NAMALWA (cell line): Measurements from ENCODE around the gene ATRNL1.
"Not testable (repeated sequence)": the region's sequence is repeated elsewhere in the genome, so short reads cannot be mapped to it uniquely, and the experiment has no call there.

Source experiments
- DNase-seq: peaks from one replicate; pipeline ENCODE4 v3.0.0-alpha.2; 2015; ENCODE audit warnings: low spot score

Gene ATRNL1

GRCh38 chr10:115422624-115423023, 329.5 kb downstream of the ATRNL1 start:
- DNase-seq: no peak

- no peak for DNase-seq
Observed at GRCh38 chr10:115427611-115428010, 334.4 kb downstream of the ATRNL1 start.

GRCh38 chr10:115432188-115432819, 339.1 kb downstream of the ATRNL1 start:
- DNase-seq: peak; percentile 40

- no peak for DNase-seq
Observed at GRCh38 chr10:115436999-115437398, 343.8 kb downstream of the ATRNL1 start.

- peak; percentile 9 for DNase-seq
Observed at GRCh38 chr10:115441907-115442545, 348.9 kb downstream of the ATRNL1 start.

GRCh38 chr10:115456812-115457211, 363.6 kb downstream of the ATRNL1 start:
- no peak for DNase-seq

DNA sequence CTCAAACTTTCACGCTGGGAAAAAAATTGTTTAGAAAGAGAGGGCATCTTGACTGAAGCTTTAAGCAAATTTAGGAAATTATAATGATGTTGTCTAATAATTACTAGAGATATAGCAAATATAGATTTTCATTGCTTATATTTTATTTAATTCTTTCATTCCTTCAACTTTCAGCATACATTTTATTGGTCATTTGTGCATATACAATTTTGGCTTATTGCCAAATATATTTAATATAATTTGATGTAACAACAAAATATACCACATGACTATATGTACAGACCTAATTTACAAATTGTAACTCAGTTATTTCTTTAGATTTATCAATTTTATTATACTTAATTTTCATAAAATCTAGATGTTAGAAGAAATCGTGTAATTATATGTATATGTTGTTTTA, 390.1 kb downstream of the ATRNL1 start:
- DNase-seq: no peak

DNA sequence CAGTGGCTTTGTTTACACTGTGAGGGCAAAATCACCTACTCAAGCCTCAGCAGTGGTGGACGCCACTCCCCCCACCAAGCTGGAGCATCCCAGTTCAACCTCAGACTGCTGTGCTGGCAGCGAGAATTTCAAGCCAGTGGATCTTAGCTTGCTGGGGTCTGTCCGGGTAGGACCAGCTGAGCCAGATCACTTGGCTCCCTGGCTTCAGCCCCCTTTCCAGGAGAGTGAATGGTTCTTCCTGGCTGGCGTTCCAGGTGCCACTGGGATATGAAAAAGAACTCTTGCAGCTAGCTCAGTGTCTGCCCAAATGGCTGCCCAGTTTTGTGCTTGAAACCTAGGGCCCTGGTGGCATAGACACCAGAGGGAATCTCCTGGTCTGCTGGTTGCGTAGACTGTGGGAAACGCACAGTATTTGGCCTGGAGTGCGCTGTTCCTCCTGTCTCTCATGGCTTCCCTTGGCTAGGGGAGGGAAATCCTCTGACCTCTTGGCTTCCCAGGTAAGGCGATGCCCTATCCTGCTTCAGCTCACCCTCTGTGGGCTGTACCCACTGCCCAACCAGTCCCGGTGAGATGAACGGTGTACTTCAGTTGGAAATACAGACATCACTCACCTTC, 398.5 kb downstream of the ATRNL1 start:
- no peak for DNase-seq

DNA sequence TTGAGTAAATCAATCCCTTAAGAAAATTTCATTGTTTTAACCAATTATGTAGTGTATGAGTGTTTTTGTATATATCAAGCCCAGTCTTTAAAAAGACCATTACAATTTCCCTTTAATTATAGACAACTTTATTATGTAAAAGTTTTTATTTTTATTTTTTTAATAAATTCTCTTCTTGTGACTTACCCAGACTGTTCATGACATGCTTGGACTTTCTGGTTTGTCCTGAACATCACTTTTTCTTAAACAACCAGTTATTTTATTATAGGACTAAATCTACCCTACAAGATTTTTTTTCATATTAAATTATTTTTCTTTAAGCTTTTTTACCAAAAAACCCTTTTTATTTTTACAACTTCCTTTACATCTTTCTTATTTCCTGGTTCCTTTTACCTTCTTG, 410.4 kb downstream of the ATRNL1 start:
- no peak for DNase-seq

GRCh38 chr10:115514895-115515294, 421.7 kb downstream of the ATRNL1 start:
- no peak for DNase-seq

GRCh38 chr10:115525141-115525540, 432.0 kb downstream of the ATRNL1 start:
- DNase-seq: no peak

DNA sequence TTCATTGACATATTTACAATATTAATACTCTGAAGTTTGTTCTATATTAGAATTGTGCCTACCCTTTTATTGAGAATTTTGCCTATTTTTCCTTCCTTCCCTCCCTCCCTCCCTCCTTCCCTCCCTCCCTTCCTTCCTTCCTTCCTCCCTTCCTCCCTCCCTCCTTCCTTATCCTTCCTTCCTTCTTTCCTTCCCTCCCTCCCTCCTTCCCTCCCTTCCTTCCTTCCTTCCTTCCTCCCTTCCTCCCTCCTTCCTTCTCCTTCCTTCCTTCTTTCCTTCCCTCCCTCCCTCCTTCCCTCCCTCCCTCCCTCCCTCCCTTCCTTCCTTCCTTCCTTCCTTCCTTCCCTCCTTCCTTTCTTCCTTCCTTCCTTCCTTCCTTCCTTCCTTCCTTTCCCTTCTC, 434.5 kb downstream of the ATRNL1 start:
- DNase-seq: not testable (repeated sequence)

DNA sequence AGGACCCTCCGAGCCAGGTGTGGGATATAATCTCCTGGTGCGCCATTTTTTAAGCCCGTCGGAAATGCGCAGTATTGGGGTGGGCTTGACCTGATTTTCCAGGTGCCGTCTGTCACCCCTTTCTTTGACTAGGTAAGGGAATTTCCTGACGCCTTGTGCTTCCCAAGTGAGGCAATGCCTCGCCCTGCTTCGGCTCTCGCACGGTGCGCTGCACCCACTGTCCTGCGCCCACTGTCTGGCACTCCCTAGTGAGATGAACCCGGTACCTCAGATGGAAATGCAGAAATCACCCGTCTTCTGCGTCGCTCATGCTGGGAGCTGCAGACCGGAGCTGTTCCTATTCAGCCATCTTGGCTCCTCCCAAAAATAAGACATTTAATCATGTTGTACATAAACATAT, 443.2 kb downstream of the ATRNL1 start:
- not testable (repeated sequence) for DNase-seq

DNA sequence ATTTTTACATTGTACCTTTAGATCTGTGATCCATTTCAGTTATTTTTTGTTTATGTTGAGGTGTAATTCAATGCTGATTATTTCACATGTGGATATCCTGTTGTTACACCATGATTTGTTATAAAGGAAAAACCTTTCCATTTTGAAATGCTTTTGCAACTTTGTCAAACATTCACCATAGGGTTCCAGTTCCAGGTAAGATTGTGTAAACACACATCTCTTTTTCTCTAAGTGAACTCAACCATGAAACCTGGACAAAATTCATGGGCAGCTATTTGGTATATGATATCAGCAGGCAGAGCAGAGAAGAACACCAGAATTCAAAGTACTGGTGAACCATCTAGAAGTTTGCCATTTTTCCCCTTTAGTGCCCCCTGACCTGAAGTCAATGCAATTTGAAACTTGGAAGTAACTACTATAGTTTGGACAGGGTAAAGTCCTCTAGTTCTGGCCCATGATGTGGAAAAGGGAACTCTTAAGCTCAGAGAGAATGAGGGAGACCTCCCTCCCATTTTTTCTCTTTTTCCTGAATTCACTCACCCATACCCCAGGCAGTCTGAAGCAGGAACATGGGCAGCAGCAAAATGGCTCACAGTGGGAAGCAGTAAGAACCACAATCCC, 446.1 kb downstream of the ATRNL1 start:
- DNase-seq: no peak

- DNase-seq: no peak
Observed at GRCh38 chr10:115555887-115556402, 462.8 kb downstream of the ATRNL1 start.

DNA sequence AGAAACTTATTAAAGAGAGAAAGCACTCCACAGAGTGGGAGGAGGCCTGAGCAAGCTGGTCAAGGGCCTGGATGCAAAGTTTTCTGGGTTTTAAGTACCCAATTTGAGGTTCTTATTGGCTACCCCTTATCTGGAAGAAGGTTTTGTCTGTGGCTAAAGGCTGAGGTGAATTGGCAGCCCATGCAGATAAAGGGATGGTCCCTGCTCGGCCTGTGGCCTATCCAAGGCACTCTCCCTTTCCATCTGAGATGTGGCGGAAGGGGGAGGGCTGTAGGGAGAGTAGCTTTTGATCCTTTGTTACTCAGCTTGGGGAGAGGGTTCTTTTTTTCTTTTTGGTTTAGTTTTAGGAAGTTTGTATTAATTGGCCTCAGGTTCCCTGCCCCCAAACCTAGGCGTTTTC, 465.1 kb downstream of the ATRNL1 start:
- no peak for DNase-seq

DNA sequence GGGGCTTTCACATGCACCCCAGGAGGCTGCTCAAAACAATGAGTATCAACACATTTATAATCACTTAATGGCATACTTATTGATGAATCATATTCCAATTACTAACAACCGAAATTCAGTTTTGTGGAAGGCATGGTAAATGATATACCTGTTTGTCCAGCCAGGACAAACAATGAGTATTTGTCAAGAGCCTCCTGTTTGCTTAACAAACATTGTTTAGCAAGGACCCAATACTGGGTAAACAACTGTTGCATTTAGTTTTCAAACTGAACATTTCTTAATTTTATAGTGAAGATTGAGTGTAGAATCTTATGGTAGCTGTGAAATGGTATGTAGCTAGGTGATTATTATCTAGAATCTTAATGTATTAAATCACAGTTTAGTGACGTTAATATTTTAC, 473.7 kb downstream of the ATRNL1 start:
- DNase-seq: no peak

DNA sequence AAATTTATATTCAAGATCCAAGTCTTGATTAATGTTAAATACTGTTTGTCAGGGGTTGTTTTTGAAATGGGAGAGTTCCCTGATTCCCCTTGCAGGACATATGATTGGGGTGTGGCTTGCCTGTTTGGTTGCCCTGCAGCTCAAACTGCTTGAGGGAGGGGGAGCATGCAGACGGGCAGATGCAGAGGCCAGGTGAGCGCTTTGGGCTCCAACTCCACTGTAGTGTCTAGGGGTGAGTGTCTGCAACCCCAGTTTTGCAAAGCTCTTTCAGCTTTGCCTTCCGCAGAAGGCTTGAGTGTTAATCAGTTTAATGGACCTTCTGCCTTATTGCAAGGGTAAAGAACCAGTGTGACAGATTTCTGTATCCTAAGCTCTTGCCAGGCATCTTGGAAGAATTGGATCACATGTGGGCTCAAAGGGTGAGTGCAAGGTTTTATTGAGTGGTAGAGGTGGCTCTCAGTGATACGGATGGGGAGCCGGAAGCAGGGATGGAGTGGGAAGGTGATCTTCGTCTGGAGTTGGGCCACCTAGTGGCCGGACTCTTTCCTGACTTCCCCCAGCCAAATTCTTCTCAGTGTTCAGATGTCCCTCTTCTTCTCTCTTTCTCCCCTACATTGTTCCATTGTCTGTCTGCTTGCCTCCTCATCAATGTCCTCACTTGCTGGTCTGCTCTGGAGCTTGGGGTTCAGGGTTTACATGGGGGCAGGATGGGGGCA, 479.7 kb downstream of the ATRNL1 start:
- DNase-seq: peak; percentile 17

DNA sequence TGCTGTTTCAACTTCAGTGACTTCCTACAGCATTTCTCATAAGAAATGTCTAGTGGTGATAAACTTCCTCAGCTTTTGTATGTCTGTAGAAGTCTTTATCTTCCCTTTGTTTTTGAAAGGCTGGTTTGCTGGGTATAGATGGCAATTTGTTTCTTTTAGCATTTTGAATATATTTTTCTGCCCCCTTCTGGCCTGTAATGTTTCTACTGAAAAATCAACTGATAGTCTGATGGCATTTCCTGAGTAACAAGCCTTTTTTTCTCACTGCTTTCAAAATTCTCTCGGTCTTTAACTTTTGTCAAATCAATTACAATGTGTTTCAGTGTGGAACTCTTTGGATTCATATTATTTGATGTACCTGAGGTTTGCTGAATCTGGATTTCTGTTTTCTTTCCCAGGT, 487.1 kb downstream of the ATRNL1 start:
- no peak for DNase-seq

DNA sequence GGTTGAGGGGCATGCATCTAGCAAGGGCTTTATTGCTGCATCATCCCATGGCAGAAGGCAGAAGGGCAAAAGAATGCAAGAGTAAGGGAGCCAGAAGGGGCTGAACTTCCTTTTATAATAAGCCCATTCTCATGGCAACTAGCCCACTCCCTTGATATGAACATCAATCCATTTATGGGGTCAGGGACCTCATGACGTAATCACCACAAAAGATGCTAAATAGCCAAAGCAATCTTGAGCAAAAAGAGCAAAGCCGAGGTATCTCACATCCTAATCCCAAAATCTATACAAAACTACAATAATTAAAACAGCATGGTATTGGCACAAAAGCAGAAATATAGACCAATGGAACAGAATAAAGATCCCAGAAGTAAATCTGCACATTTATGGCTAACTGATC, 499.9 kb downstream of the ATRNL1 start:
- DNase-seq: no peak

DNA sequence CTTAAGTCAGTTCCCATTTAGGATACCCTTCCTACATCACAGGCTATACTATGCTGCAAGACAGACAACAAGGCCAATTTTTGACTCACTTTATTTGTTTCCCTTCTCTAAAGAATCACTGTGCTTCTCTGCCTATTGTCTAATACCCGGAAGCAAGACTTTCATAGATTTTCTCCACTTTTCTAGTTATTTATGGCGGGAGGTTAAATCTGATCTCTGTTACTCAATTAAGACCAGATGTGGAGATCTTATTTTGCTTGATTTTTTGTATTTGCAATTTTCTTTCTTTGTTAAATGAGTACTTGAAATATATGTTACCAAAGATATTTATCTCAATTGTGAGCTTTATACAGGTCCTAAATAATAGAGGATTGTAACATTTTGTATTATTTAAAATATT, 511.5 kb downstream of the ATRNL1 start:
- no peak for DNase-seq

DNA sequence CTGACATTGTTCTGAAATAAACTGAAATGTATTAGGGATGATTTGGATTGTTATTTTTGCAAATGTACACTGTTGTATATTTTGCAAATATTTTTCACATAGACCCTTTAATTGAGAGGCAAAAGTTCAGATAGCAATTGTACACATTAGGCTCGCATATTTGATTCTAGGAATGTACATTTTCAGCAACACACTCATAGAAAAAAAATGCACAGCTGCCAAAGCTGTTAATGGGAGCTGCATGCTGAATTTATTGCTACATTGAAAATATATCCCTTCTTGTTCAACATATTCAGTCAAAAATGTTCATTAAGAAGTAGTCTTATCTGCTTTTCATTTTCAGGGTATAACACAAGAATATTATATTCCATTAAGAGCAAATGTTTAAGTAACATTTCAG, 512.9 kb downstream of the ATRNL1 start:
- DNase-seq: no peak
